ENCODE data around the gene PRUNE2. TPM values are rescaled to one million over a fixed set of nuclear protein-coding genes. Genes with fewer than 3 reads are reported as not detected.

The PRUNE2 gene
- polyA plus RNA-seq, 1 donor (not counting 4 experiments of a cell fraction or from before 2014, with no cell fraction given), result 0.41 TPM

DNA sequence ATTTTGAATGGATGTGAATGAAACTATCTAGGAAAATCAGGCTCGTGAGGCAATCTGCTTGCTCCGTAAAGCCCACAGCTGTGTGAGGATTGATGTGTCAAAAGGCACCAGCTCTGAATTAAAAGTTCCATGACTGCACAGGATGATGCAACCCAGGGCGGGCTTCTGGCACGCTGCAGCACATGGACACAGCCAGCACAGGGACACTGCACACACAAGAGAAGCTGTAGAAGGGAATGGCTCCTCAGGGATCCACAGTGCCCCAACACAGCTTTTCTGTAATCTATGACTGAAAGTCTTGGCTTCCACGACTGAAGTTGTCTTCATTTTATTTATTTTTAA, 295.9 kb downstream of the PRUNE2 start:
- Histone ChIP-seq H3K27ac (ENCODE audit: control insufficient read depth, insufficient read depth, low read length) (no peak overlapping the region), H2AFZ (ENCODE audit: control insufficient read depth, low read length) (no peak overlapping the region)
- no peak for FAIRE-seq

DNA sequence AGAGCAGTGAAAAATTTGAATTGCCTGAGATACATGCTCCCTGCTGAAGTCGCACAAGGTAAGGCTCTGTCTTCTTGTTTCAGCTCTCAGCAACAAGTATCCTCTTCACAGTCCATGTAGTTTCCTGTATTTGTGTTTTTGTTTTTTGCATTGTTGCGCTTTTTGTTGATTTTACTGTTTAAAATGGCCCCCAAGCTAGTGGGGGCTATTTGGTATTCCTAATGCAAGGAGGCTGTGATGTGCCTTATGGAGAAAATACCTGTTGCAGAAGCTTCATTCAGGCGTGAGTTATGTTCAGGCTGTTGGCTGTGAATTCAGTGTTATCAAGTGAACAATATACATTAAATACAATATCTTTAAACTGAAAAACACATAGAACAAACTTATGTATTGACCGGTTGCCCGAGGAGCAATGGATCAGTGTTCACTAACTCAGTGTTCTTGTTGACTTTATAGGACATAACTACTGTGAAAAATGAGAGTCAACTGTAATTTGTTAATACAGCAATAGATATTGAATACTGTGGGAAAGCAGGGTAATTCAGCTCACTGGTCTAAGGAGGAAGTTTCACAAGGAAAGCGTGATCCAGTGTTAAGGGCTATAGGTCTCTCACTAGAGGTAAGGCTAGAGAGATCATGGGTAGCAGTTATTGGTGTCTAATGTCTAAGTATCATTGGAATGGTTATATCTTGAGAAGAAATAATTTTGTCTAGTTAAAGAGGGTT, 296.5 kb downstream of the PRUNE2 start:
- no peaks in the 10 kb centered on the region for H3K27me3 ChIP-seq (ENCODE audit: control insufficient read depth, extremely low read depth, insufficient read depth, low read length)
- no peak overlapping the region for H3K9ac ChIP-seq (ENCODE audit: control insufficient read depth, extremely low read depth, insufficient read depth, low read length)
- H2AFZ ChIP-seq (ENCODE audit: control insufficient read depth, low read length), result no peak overlapping the region
- H4K20me1 ChIP-seq (ENCODE audit: control insufficient read depth, extremely low read depth, insufficient read depth, low read length), result no peaks in the 10 kb centered on the region
- no peaks in the 10 kb centered on the region for H3K9me3 ChIP-seq (ENCODE audit: control insufficient read depth, low read depth, low read length)
- TF ChIP-seq, protein P1, sequence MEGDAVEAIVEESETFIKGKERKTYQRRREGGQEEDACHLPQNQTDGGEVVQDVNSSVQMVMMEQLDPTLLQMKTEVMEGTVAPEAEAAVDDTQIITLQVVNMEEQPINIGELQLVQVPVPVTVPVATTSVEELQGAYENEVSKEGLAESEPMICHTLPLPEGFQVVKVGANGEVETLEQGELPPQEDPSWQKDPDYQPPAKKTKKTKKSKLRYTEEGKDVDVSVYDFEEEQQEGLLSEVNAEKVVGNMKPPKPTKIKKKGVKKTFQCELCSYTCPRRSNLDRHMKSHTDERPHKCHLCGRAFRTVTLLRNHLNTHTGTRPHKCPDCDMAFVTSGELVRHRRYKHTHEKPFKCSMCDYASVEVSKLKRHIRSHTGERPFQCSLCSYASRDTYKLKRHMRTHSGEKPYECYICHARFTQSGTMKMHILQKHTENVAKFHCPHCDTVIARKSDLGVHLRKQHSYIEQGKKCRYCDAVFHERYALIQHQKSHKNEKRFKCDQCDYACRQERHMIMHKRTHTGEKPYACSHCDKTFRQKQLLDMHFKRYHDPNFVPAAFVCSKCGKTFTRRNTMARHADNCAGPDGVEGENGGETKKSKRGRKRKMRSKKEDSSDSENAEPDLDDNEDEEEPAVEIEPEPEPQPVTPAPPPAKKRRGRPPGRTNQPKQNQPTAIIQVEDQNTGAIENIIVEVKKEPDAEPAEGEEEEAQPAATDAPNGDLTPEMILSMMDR (optimal IDR thresholded peaks at IDR 0.05 in 1 of 3, IDR thresholded peaks at IDR 0.05 in 1 of 3, conservative IDR thresholded peaks at IDR 0.05 in 1 of 3; ENCODE audit: extremely low read depth in 1 of 3, insufficient read depth in 2 of 3, low read length in 3 of 3), result no peak
- TF ChIP-seq EZH2 (IDR thresholded peaks at IDR 0.05; ENCODE audit: low read length), result no peak
- H3K4me2 ChIP-seq (ENCODE audit: control insufficient read depth, extremely low read depth, insufficient read depth, low read depth, low read length), result no peak overlapping the region
- no peaks in the 10 kb centered on the region for H3K4me1 ChIP-seq (ENCODE audit: control insufficient read depth, extremely low read depth, insufficient read depth, low read length)
- dilution Hi-C loops (cut with MboI; ENCODE audit: extremely low pct_ligation_motif_present, low sequenced_read_pairs), result no loop called here
- no peak for DNase-seq (ENCODE audit: low read depth, low spot score)
- H3K79me2 ChIP-seq (ENCODE audit: control insufficient read depth, insufficient read depth, low read length), result no peaks in the 10 kb centered on the region
- no peak for FAIRE-seq
- no peak overlapping the region for H3K27ac ChIP-seq (ENCODE audit: control insufficient read depth, insufficient read depth, low read length)
- H3K4me3 ChIP-seq (ENCODE audit: control insufficient read depth in 2 of 3, extremely low read depth in 1 of 3, insufficient read depth in 2 of 3, low read depth in 1 of 3, low read length in 3 of 3), result no peak overlapping the region
- H3K36me3 ChIP-seq (ENCODE audit: control insufficient read depth in 2 of 2, extremely low read depth in 1 of 2, insufficient read depth in 2 of 2, low read length in 2 of 2), result no peaks in the 10 kb centered on the region
- H3K9me1 ChIP-seq (ENCODE audit: control insufficient read depth, extremely low read depth, insufficient read depth, low read length), result no peaks in the 10 kb centered on the region

More for the DNA sequence above, 295.9 kb downstream of the PRUNE2 start:
- H3K27me3 ChIP-seq (ENCODE audit: control insufficient read depth, extremely low read depth, insufficient read depth, low read length), result no peaks in the 10 kb centered on the region
- no peaks in the 10 kb centered on the region for H3K9me1 ChIP-seq (ENCODE audit: control insufficient read depth, extremely low read depth, insufficient read depth, low read length)
- H3K9ac ChIP-seq (ENCODE audit: control insufficient read depth, extremely low read depth, insufficient read depth, low read length), result no peak overlapping the region
- TF ChIP-seq EZH2 (IDR thresholded peaks at IDR 0.05; ENCODE audit: low read length), result no peak
- no peak overlapping the region for H3K4me3 ChIP-seq (ENCODE audit: control insufficient read depth in 2 of 3, extremely low read depth in 1 of 3, insufficient read depth in 2 of 3, low read depth in 1 of 3, low read length in 3 of 3)
- no peaks in the 10 kb centered on the region for H3K36me3 ChIP-seq (ENCODE audit: control insufficient read depth in 2 of 2, extremely low read depth in 1 of 2, insufficient read depth in 2 of 2, low read length in 2 of 2)
- dilution Hi-C loops (cut with MboI; ENCODE audit: extremely low pct_ligation_motif_present, low sequenced_read_pairs), result no loop called here
- DNase-seq (ENCODE audit: low read depth, low spot score), result no peak
- H3K4me2 ChIP-seq (ENCODE audit: control insufficient read depth, extremely low read depth, insufficient read depth, low read depth, low read length), result no peak overlapping the region
- no peaks in the 10 kb centered on the region for H4K20me1 ChIP-seq (ENCODE audit: control insufficient read depth, extremely low read depth, insufficient read depth, low read length)
- no peaks in the 10 kb centered on the region for H3K79me2 ChIP-seq (ENCODE audit: control insufficient read depth, insufficient read depth, low read length)
- H3K9me3 ChIP-seq (ENCODE audit: control insufficient read depth, low read depth, low read length), result no peaks in the 10 kb centered on the region
- no peaks in the 10 kb centered on the region for H3K4me1 ChIP-seq (ENCODE audit: control insufficient read depth, extremely low read depth, insufficient read depth, low read length)

Measured in keratinocyte (primary cell).